ENCODE measurements around the gene CDCA5. TPM values are rescaled to one million over a fixed set of nuclear protein-coding genes. Genes with fewer than 3 reads are reported as not detected.

CDCA5 gene
- total RNA-seq, 1 donor from 2014 or later = 6.0 TPM

DNA sequence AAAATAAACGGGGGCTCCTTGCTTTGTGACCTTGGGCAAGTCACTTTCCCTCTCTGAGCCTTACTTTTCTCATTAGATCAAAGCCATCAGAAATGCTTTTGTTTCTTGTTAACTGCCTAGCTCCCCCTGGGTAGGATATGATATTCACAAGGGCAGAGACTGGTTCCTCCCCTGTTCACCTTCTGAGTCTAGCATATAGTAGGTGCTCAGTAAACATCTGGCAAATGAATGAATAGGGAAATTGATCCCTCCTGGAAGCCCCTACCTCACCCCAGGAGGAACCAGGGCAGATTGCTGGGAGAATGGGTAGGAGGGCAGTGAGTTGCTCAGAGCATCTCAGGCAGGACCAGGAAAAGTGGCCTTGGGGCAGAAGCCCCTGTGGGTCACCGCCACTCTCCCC lies 49.4 kb downstream of the CDCA5 start:
- Mint-ChIP-seq H3K9me3 (ENCODE audit: unreplicated experiment) (no peaks in the 10 kb centered on the region), H3K36me3 (ENCODE audit: unreplicated experiment) (peaks cover 7% of the 10 kb centered on the region), H3K4me3 (ENCODE audit: unreplicated experiment) (no peak overlapping the region), H3K27me3 (ENCODE audit: unreplicated experiment) (no peaks in the 10 kb centered on the region), H3K4me1 (ENCODE audit: unreplicated experiment) (peaks cover 2% of the 10 kb centered on the region), H3K27ac (ENCODE audit: unreplicated experiment) (no peak overlapping the region)
- TF ChIP-seq, protein P1, sequence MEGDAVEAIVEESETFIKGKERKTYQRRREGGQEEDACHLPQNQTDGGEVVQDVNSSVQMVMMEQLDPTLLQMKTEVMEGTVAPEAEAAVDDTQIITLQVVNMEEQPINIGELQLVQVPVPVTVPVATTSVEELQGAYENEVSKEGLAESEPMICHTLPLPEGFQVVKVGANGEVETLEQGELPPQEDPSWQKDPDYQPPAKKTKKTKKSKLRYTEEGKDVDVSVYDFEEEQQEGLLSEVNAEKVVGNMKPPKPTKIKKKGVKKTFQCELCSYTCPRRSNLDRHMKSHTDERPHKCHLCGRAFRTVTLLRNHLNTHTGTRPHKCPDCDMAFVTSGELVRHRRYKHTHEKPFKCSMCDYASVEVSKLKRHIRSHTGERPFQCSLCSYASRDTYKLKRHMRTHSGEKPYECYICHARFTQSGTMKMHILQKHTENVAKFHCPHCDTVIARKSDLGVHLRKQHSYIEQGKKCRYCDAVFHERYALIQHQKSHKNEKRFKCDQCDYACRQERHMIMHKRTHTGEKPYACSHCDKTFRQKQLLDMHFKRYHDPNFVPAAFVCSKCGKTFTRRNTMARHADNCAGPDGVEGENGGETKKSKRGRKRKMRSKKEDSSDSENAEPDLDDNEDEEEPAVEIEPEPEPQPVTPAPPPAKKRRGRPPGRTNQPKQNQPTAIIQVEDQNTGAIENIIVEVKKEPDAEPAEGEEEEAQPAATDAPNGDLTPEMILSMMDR (IDR thresholded peaks at IDR 0.05) = no peak
- no peak for DNase-seq (ENCODE audit: extremely low spot score, unreplicated experiment)

- H3K36me3 Mint-ChIP-seq (ENCODE audit: unreplicated experiment) = peaks cover 5% of the 10 kb centered on the region
- DNase-seq (ENCODE audit: extremely low spot score, unreplicated experiment) = no peak
- TF ChIP-seq, protein P1 (IDR thresholded peaks at IDR 0.05) = no peak
- no peaks in the 10 kb centered on the region for H3K9me3 Mint-ChIP-seq (ENCODE audit: unreplicated experiment)
- no peak overlapping the region for H3K27ac Mint-ChIP-seq (ENCODE audit: unreplicated experiment)
- no peaks in the 10 kb centered on the region for H3K27me3 Mint-ChIP-seq (ENCODE audit: unreplicated experiment)
- no peak overlapping the region for H3K4me3 Mint-ChIP-seq (ENCODE audit: unreplicated experiment)
- H3K4me1 Mint-ChIP-seq (ENCODE audit: unreplicated experiment) = peaks cover 13% of the 10 kb centered on the region
Measured at GRCh38 chr11:65032216-65032615, 51.6 kb downstream of the CDCA5 start.

Small RNA genes within 50 kb of the gene (microRNA-seq; reads per million reads assigned to microRNA genes)
- gene MIR6751 (ENCODE audit: unreplicated experiment) = not detected

Other genes with a start within 250 kb of the CDCA5 start
- 0.68 and 1.7 TPM in 2 replicates for gene CDC42BPG, start 239.4 kb downstream of the CDCA5 start, total RNA-seq
- 57.4 and 61.0 TPM in 2 replicates for gene EHD1, start 205.4 kb downstream of the CDCA5 start, total RNA-seq
- 23.6 and 28.7 TPM in 2 replicates for gene ATG2A, start 166.8 kb downstream of the CDCA5 start, total RNA-seq
- gene PPP2R5B, start 159.4 kb downstream of the CDCA5 start, total RNA-seq = 21.3 and 26.8 TPM in 2 replicates
- not detected in 2 replicates for gene GPHA2, start 148.1 kb downstream of the CDCA5 start, total RNA-seq
- not detected in 2 replicates for gene MAJIN, start 111.9 kb downstream of the CDCA5 start, total RNA-seq
- gene BATF2, start 87.1 kb downstream of the CDCA5 start, total RNA-seq = not detected in 2 replicates
- 118 and 124 TPM in 2 replicates for gene ARL2, start 69.9 kb downstream of the CDCA5 start, total RNA-seq
- gene SNX15, start 56.6 kb downstream of the CDCA5 start, total RNA-seq = 26.9 and 30.0 TPM in 2 replicates
- gene SAC3D1, start 42.8 kb downstream of the CDCA5 start, total RNA-seq = 15.0 and 15.6 TPM in 2 replicates
- not detected in 2 replicates for gene NAALADL1, start 25.5 kb downstream of the CDCA5 start, total RNA-seq
- gene ZFPL1, start 182 bp upstream of the CDCA5 start, total RNA-seq = 49.5 and 55.3 TPM in 2 replicates
- 122 and 127 TPM in 2 replicates for gene VPS51, start 12.2 kb upstream of the CDCA5 start, total RNA-seq
- 13.6 and 18.3 TPM in 2 replicates for gene TM7SF2, start 27.8 kb upstream of the CDCA5 start, total RNA-seq
- 9.0 and 9.8 TPM in 2 replicates for gene ZNHIT2, start 33.7 kb upstream of the CDCA5 start, total RNA-seq
- gene FAU, start 38.1 kb upstream of the CDCA5 start, total RNA-seq = 734 and 738 TPM in 2 replicates
- 41.0 and 43.5 TPM in 2 replicates for gene MRPL49, start 38.3 kb upstream of the CDCA5 start, total RNA-seq
- 53.6 and 57.1 TPM in 2 replicates for gene SYVN1, start 50.5 kb upstream of the CDCA5 start, total RNA-seq
- gene SPDYC, start 86.2 kb upstream of the CDCA5 start, total RNA-seq = not detected in 2 replicates
- gene CAPN1, start 97.9 kb upstream of the CDCA5 start, total RNA-seq = 154 and 155 TPM in 2 replicates
- gene POLA2, start 177.9 kb upstream of the CDCA5 start, total RNA-seq = 5.9 and 9.3 TPM in 2 replicates
- gene CDC42EP2, start 230.8 kb upstream of the CDCA5 start, total RNA-seq = 20.7 and 23.1 TPM in 2 replicates
- gene DPF2, start 249.8 kb upstream of the CDCA5 start, total RNA-seq = 57.7 and 74.9 TPM in 2 replicates

All from osteocyte (in vitro differentiated cells).